UCSD-AML1 (cell line): ENCODE data around the gene MICAL2.
"Not testable (repeated sequence)": the region's sequence is repeated elsewhere in the genome, so short reads cannot be mapped to it uniquely, and the experiment has no call there.

Source experiments
- DNase-seq: peaks from one replicate; lab custom pipeline; 2025; ENCODE audit not compliant: unreplicated experiment; lab: John Stamatoyannopoulos, UW

MICAL2 gene

DNA sequence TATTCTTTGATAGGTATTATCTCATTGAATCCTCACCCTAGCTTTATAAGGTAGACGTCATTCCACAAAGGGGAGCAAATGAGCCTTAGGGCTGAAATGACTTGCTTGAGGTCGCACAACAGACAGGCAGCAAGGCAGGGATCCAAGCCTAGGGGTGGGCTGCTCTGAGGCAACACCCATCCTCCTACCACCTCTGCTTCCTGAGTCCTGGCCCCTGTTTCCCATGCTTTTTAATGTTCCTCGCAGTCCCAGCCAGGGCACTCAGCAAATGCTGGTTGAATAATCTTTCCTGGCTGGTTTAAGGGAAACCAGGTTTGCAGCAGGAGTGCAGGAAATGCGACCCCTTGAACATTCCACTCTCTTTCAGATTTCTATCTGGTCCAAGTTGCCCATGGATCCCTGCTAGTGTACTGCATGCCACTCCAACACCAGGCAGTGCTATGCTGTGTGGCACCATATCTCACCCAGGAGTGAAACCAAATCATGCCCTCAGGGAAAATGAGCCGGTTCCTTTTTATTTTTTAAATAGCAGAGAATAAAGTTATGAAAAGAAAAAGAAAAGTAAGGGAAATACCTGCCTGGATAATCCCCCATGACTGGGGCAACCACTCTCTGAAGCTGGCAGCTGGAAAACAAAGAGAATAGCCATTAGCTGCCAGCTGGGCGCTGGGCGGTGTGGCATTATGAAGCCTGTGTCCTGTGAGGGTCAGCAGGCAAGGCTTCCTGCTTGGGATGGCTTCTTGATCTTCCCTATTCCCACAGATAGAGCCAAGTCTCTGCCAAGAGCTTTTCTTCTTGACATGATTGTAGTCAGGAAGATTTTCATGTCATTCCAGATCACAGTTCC, 21.8 kb downstream of the MICAL2 start:
- DNase-seq: no peak

DNA sequence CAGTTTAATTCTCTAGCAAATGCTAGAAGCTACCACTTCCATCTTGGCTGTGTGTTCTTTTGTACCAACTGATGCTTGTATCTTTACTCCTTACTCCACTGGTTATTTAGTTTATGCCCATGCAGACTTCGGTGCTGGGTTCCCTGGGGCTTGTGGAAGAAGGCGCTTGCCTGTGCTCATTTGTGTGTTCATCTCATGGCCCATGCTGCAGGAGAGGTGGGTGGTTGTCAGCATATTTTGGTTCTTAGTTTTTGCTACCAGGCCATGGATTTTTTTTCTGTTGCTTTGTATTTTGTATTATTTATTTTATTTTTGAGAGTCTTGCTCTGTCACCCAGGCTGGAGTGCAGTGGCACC, 22.4 kb downstream of the MICAL2 start:
- no peak for DNase-seq

- no peak for DNase-seq
These were observed 23.3 kb downstream of the MICAL2 start for GRCh38 chr11:12133547-12134235.

- DNase-seq: peak; percentile 58
These were observed 23.8 kb downstream of the MICAL2 start for GRCh38 chr11:12134236-12134585.

DNA sequence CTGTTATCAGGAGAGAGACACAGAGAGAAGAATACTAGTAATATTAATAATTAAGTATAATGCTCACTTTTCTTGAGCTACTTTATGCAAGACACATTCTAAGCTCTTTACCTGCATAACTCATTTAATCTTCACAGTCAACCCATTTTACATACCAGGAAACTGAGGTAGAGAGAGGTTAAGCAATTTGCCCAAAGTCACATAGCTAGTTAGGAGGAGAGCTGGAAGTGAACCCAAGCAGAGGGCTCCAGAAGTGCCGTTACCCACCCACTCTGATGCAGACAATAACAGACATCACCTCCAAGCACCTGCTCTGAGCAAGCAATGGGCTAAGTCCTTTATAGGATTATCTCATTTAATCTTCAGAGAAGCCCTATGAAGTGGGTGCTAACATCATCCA, 24.8 kb downstream of the MICAL2 start:
- DNase-seq: no peak

DNA sequence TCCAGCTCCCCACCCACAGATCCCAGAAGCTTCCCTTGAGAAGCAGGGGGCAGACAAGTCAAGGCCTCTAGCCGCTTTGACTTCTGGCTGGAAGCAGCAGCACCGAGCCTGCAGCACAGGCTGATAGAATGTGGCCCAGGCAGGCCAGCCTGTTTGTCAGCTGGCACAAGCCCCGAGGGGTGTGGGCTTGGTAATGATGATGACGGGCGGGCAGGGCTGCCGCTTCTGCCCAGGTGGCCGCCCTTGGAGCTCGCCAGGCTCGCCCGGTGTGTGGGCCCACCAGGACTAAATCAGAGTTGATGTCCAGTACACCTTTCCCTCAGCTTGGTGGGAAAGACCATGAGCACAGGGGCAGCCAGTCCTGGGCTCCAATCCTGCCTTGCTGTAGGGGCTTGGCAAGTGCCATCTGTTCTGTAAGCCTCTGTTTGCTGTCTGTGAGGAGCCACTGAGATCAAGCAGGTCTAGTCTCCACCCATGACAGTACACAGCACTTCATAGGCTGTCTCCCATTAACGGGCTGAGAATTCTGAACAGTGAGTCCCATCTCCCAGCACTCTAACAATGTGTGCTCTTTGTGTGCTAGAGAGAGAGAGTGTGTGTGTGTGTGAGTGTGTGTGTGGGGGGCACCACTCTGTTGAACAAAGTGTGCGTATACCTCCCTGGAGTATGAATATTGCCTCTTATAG, 26.8 kb downstream of the MICAL2 start:
- no peak for DNase-seq

DNA sequence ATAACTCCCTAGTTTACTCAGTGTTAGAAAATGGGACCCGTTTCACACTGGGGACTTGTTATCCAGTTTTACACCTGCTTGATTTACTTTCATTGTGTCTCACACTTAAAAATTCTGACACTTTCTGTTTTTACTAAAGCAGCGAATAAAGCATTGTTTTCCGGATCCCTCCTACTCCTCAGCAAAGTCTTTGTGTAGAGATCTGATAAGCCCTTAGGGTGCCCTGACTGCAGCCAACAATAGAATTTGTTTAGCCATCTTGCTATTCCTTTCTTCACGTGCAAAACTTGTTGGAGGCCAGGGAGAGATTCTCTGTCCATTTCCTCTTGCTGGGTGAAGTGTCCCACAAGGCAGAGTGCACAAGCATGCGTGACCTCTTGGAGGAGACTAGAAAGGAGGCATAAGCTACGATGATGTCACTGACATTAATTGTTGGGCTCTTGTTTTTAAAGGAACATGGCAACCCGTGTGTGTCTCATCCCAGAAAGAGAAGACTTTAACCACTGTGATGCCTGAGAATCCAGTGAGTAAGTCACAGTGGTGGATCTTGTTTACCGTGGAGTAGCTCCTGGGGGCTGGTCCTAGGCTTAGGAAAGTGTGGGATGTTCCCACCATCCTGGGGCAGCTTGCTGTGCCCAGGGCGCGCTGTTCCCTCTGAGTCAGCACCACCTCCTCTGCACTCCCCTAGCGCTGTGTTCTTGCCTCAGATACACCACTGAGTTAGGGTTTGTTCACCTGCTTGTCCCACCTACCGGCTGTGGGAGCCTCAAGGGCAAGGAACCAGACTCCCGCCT, 27.7 kb downstream of the MICAL2 start:
- no peak for DNase-seq

- DNase-seq: no peak
These were observed 28.9 kb downstream of the MICAL2 start for GRCh38 chr11:12139144-12139881.

DNA sequence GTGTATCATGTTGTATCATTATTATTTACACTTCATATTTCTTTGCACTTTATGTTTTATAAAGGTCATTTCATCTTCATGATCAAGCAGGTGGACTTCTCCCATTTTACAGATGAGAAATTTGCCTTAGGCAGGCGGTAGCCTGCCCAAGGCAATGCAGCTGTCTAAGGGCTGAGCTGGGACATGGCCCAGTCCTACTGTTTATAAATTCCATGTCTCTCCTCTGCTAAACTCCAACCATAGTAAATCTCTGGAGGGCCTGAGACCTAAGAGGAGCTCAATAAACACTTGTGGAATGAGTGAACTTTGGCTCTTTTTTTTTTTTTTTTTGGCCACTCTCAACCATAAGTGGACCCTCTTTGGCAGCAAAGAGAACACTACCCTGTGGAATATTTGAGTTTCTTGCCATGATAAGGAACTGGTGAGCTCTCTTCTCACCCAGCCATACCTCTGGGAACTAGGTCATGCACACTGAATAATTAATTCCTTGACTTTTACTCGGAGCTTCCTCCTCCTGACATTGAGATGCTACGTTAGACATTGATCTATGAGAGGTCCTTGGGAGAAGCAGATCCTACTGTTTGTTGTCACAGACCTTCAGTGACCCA, 29.9 kb downstream of the MICAL2 start:
- no peak for DNase-seq

- DNase-seq: no peak
These were observed 30.9 kb downstream of the MICAL2 start for GRCh38 chr11:12141283-12141682.

GRCh38 chr11:12142176-12142575, 31.8 kb downstream of the MICAL2 start:
- no peak for DNase-seq

- no peak for DNase-seq
These were observed 32.5 kb downstream of the MICAL2 start for GRCh38 chr11:12142909-12143308.

- no peak for DNase-seq
These were observed 33.3 kb downstream of the MICAL2 start for GRCh38 chr11:12143461-12144258.

DNA sequence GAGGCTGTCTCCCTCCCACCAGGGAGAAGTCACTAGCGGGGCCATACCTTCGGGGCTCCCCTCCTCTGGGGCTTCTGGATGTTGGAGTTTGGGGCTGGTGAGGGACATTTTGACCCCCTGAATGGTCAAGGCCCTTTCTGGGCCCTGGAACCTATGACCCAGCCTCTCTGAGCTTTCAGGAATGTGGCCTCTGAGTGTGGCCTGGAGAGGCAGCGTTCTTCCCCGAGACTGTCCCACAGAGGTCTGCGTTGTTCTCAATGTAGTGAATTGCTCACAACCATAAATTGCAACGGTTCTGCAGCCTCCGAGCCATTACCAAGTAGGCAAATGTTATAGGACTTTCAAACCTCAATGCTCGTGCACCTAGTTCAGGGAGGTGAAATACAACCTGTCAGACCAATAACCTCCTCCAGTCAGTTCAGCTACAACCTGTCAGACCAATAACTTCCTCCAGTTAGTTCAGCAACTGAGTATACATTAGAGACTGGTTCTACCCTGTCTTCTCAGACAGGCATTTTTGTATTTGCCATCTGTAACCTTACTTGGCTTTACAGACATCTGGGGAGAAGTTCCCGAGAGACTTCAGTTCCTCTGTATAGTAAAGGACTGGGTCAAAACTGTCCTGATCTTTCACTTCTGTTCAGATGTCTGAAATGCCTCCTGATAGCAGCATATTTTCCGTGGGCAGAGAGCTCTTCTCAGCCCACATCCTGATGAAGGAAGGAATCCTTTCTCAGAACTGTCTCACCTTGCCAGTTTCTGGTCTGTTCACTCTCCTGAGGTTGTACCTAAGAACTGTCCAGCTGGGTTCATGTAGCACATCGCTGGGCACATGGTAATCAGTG, 34.2 kb downstream of the MICAL2 start:
- no peak for DNase-seq

DNA sequence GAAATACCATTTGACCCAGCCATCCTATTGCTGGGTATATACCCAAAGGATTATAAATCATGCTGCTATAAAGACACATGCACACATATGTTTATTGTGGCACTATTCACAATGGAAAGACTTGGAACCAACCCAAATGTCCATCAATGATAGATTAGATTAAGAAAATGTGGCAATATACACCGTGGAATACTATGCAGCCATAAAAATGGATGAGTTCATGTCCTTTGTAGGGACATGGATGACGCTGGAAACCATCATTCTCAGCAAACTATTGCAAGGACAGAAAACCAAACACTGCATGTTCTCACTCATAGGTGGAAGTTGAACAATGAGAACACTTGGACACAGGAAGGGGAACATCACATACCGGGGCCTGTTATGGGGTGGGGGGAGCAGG, 36.3 kb downstream of the MICAL2 start:
- DNase-seq: not testable (repeated sequence)

- DNase-seq: no peak
These were observed 37.4 kb downstream of the MICAL2 start for GRCh38 chr11:12147827-12148226.

DNA sequence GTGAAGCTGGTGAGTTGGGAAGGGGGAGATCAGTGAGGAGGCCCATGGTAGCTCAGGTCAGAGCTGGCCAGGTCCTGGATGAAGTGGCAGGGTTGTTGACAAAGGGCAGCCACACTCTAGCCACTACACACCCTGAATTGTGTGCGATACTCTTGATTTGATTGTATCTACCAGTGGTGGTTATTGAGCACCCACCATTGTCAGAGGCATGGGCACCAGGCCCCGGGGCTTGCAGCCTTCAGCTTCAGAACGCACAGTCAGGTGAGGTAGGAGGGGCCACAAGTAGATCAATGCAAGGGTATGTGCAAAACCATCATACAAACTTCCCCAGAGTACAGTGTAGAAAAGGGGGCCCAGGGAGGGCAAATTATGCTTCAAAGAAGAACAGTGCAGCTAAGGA, 38.1 kb downstream of the MICAL2 start:
- DNase-seq: no peak

- DNase-seq: no peak
These were observed 38.5 kb downstream of the MICAL2 start for GRCh38 chr11:12148882-12149281.
